Stimulated activated CD4-positive, alpha-beta T cell treated with anti-CD3 and anti-CD28 coated beads, Interleukin-15, amount 100 ng/mL, for 48 hours (primary cell): ENCODE data around the gene ULK1.

ENCODE experiments used
- DNase-seq, 2 donors: peaks; one replicate each; pipeline ENCODE4 v3.0.0-alpha.2; 2020; ENCODE audit warnings: low read depth in 2 of 2

ULK1 gene

DNA sequence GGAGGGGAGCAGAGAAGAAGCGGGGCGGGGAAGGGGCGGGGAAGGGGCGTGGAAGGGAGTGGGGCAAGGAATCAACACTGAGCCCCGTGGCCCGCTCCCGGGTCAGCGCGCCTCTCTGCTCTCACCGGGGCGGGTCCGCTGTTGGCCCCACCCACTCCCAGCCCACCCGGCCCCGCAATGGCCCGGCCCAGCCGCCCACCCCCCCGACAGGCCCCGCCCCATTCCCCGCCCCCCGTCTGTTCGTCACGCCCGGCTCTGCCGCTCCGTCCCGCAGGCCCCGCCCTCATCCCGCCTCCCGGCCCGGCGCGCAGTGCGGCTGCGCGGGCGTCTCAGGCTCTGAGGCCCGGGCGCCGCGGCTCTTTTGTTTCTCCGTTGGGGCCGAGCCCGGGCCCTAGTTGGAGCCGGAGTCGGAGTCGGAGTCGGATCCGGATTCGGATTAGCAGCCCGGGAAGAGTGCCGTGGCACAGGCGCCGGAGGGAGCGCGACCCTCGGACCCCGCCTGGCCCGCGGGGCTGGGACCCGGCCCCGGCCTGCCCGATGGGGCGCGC is at the start of gene ULK1:
Gene ULK1, plus strand, starts transcription at position 310 of the 548 bp plus-strand sequence. CDS start 380 bp downstream, outside the sequence.
- peak; percentile 73 to 92 for DNase-seq

DNA sequence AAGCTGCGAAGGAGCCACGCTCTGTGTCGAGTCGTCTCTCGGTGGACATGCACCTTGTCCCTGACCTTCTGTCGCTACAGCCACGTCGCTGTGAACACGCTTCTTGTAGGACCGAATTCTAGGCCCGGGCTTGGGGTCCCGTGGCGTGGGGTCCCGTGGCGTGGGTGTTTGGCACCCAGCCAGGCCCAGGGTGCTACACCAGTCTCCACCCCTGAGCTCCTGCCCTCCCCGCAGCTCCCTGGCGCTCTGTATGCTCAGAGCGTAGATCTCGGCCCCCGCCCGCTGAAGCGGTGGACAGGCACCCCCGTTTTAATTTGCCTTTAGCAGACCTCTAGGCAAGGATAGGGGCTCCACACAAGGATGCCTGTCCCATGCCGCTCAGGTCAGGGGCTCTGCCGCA is 49.8 kb upstream of the ULK1 start:
- no peak for DNase-seq

DNA sequence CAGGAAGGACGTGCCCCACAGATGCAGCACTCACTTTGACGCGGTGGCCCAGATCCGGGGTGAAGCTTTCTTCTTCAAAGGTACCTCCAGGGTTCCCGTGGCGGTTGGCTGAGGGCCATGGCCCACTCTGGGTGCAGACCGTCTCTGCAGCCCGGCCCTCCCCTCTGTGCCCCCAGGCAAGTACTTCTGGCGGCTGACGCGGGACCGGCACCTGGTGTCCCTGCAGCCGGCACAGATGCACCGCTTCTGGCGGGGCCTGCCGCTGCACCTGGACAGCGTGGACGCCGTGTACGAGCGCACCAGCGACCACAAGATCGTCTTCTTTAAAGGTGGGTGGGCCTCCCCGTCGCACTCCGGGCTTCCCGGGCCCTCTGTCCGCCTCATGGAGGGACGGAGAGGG is 49.3 kb upstream of the ULK1 start:
- no peak for DNase-seq

DNA sequence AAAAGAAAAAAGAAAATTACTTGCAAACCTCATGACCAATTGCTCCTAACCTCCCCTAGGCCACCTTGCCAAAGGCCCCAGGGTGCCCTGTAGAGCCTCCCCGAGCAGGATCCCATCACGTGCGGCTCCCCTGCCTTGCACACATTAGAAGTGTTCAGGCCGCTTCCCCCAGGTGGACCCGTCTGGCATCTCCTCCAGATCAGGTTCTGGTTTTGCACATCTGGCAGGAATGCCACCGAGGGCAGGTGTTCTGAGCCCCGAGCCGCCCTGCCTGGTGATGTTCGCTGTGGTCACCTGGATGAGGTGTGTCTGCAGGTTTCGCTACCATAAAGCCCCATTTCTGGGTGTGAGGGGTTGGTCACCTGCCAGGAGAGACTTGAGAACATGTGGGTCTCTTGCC is 47.0 kb upstream of the ULK1 start:
- DNase-seq, result no peak

DNA sequence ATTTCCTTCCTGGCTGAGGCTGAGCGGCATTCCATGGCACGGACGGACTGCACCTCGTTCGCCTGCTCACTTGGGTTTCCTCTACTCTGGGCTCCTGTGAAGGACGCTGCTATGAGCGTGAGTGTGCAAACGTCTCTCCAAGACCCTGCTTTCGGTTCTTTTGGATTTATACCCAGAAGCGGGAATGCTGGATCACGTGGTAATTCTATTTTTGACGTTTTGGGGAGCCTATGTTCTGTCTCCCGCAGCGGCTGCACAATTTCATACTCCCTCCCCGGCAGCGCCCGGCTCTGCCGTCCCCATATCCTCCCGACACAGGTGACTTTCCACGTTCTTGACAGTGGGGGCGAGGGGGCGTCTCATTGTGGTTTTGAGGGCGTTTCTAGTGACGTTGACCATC is 45.7 kb upstream of the ULK1 start:
- no peak for DNase-seq

DNA sequence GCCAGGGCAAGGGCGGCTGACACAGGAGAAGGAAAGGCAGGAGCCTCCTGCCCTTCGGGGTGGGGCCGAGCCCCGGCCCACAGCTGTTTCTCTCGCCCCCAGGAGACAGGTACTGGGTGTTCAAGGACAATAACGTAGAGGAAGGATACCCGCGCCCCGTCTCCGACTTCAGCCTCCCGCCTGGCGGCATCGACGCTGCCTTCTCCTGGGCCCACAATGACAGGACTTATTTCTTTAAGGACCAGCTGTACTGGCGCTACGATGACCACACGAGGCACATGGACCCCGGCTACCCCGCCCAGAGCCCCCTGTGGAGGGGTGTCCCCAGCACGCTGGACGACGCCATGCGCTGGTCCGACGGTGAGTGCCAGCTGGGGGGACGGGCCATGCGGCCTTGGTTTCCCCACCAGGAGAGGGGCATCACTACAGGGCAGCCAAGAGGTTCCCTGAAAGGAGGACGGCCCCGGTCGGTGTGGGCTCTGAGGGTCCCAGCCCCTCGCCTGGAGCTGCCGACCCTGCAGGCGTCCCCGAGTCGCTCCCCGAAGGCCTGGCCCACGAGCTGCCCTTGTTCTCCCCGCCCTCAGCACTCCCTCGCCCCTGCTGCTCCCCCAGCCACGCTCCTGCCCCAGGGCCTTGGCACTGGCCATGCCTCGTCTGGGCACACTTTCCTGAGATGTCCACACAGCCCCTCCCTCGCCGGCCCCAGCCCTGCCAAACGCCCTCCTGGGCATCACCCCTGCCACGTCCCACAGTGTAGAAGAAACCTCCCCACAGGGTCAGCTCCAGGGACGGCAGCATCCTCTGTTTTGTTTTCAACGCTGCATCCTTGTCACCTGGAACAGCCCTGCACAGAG is 44.5 kb upstream of the ULK1 start:
- DNase-seq, result no peak

DNA sequence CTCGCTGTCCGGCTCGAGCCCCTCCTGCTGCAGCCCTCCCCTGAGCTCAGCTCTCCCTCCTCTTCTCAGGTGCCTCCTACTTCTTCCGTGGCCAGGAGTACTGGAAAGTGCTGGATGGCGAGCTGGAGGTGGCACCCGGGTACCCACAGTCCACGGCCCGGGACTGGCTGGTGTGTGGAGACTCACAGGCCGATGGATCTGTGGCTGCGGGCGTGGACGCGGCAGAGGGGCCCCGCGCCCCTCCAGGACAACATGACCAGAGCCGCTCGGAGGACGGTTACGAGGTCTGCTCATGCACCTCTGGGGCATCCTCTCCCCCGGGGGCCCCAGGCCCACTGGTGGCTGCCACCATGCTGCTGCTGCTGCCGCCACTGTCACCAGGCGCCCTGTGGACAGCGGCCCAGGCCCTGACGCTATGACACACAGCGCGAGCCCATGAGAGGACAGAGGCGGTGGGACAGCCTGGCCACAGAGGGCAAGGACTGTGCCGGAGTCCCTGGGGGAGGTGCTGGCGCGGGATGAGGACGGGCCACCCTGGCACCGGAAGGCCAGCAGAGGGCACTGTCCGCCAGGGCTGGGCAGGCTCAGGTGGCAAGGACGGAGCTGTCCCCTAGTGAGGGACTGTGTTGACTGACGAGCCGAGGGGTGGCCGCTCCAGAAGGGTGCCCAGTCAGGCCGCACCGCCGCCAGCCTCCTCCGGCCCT is 43.4 kb upstream of the ULK1 start:
- no peak for DNase-seq

DNA sequence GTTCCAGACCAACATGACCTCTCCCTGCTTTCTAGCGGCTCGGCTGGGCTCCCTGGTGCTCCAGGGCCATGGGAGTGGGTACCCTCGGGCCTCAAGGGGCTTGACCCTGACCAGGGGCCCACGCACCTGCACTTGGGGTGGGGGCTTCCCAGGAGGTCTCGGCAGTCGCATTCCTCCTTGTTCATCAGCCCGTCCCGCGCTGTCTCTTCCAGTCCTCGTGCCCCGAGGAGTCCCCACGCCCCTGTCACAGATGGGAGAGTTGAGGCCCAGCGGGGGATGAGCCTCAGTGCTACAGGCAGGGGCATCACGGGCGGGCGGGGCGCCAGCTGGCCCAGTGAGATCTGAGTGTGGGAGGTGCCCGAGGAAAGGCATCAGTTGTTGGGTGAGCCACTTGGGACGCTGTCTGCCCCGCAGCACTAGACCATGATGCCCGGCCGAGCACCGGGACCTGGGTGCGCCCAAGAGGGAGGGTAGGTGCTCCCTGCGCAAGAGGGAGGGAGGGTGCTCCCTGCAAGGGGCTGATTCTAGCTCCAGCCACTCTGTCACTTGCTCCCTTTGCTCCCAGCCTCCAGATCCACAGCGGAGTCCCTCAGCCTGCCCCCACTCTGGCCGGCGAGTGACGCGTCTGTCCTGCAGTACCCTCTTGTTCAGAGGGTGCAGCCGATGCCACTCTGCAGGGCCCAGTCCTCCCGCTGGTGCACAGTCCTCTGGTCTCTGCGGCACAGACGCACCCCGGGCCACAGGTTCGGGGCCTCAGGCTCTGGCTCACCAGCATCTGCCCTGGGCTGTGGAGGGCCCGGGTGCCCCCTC is 42.5 kb upstream of the ULK1 start:
- no peak for DNase-seq

DNA sequence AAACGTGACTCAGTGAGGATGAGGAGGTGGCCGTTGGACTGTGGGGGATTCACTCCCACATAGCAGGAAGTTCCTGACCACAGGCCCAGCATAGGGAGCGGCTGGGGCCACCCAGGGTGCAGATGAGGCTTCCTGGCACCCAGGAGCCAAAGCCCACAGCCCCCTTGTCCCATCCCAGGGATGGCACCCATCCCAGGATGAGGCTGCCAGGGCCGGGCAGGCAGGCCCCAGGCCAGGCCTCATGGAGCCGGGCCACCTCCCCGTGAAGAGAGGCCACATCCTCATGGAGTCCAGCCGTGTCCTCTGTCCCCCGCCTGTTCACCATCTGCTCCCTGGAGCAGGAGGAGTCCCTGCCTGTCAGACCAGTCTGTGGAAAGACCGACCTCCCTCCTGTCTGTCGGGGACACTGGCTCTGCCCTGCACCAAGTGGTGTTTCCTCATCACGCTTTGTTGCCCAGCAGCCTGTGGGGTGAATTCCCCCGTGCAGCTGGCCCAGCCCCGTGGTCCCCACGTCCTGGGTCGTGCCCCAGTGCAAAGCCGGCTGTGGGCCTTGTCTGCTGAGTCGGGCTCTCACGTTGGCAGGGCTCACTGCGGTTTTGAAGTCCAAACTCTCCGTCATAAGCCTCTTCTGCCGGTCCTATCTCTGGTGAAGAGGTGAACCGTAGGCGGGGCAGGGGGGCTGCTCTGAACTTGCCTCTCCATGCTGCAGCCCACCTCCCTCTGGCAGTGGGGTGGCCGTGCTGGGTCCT is 41.7 kb upstream of the ULK1 start:
- no peak for DNase-seq

DNA sequence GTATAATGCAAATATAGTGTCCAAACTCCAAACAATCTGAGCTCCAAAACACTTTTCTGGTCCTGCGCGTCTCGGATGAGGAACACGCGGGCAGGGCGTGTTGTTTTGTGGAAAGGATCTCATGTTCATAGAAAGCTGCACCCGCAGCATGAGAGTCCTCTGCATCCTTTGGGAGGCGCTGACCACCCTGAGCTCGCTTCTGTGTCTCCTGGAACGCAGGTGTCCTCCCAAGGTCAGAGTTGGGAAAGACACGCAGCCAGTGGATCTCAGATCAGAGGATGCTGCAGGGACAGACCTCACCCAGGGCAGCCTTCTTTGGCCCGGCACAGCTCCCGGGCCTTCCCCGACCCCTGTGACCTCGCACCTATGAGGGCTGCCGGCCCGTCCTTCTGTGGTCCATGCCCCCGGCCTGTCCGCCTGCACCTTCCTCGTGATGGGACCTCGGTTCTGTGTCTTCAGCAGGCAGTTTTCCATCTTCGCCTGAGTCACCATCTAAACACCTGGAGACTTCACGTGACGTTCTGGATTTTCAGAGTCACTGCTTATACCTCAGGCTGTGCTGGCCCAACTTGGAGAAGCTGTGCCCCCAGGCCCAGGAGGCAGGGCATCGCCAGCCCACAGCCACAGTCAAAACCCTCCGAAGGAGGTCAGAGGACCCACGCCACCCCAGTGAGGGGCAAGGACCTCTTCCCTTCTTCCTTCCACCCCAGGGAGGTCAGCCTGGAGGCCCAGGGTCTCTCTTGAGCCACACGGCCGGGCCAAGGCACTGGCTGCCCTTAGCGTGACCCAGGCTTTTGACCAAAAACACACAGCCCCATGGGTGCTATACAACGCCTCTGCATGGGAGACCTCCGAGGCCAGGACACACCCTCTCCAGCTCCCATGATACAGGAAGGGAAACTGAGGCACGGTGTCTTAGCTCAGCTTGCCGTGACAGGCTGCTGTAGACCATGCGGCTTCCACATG is 40.3 kb upstream of the ULK1 start:
- DNase-seq, result no peak

DNA sequence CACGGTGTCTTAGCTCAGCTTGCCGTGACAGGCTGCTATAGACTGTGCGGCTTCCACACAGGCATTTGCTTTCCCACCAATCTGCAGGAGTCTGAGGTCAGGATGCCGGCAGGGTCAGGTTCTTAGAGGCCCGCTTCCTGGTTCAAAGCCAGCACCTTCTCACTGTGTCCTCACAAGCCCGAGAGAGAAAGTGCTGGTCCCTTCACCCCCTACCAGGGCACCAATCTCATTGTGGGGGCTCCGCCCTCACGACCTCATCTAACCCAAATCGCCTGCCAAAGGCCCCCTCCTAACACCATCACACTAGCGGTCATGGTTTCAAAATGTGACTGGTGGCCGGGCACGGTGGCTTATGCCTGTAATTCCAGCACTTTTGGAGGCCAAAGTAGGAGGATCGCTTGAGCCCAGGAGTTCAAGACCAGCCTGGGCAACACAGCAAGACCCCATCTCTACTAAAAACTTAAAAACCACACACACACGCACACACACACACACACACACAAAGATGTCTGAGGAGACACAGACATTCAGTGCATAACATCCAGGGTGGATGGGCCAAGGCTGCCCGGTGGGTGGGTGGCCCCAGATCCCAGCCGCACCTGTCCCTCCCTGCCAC is 39.5 kb upstream of the ULK1 start:
- DNase-seq, result no peak

DNA sequence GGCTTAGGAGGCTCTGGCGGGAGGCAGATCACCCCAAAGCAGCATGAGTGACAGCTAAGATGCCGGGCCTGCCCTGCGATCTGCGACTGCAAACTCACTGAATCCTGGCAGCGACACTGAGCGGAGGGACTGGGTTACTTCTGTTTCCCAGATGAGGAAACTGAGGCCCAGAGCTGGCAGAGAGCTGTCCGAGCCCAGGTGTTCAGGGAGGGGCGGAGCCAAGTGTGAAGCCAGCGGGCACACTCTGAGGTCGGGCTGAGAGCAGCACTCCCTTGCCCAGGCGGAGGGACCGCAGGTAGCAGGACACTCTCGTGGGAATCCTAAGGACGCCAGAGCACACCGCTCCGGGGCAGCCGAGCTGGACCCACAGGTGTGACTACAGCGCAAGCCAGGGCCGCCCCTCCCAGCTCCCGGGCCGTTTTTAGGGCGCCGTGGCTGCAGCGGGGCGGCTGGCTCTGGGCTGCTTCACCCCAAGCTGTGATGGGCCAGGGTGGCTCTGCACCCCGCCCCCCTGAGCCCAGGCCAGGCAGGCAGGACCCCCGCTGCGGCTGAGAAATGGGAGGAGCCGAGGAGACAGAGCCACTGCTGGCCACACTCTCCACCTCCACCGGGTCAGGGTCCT is 38.8 kb upstream of the ULK1 start:
- DNase-seq, result no peak

DNA sequence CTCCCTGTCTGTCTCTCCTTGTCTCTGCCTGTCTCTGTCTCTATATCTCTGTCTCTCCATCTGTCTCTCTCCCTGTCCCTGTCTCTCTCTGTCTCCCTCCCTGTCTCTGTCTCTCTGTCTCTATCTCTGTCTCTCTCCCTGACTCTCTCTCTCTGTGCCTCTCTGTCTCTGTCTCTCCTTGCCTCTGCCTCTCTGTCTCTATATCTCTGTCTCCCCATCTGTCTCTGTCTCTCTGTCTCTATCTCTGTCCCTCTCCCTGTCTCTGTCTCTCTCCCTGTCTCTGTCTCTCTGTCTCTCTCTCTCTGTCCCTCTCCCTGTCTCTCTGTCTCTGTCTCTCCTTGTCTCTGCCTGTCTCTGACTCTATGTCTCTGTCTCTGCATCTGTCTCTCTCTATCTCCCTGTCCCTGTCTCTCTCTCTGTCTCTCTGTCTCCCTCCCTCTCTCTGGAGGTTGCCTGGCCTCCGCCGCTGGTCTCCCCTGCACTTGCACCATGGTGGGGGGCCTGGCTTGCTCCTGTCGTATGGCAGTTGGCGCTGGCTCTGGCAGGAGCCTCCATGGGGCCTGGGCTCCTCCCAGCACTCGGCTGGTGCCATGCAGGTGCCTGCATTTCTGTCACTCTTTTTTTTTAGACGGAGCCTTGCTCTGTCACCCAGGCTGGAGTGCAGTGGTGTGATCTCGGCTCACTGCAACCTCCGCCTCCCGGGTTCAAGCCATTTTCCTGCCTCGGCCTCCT is 37.9 kb upstream of the ULK1 start:
- DNase-seq, result no peak

DNA sequence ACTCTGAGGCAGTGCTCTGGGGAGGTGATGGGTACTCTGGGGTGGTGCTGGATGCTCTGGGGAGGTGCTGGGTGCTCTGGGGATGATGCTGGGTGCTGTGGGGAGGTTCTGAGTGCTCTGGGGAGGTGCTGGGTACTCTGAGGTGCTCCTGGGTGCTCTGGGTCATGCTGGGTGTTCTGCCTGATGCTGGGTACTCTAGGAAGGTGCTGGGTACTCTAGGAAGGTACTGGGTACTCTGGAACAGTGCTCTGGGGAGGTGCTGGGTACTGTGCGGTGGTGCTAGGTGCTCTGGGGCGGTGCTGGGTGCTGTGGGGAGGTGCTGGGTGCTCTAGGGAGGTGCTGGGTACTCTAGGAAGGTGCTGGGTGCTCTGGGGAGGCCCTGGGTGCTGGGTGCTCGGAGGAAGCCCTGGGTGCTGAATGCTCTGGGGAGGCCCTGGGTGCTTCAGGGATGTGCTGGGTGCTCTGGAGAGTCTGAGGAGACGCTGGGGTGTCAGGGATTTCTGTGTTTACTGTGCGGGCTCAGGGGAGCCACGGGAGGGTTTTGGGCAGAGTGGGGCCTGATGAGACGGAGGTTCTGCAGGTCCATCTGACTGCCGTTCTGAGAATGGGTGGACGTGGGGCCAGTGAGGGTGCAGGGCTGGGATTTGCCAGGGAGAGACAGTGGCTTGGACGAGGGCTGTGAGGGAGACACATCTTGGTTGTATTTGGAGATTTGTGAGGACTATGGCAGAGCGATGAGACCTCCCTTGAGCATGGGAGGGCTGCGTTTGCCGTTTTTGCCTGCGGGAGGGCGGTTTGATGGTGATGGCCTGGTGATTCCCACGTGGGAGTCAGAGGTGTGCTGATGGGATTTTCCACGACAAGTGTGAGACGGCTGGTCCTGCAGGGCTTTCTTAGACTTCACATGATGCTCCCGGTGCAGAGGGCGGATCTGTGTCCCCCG is 36.2 kb upstream of the ULK1 start:
- DNase-seq, result no peak

DNA sequence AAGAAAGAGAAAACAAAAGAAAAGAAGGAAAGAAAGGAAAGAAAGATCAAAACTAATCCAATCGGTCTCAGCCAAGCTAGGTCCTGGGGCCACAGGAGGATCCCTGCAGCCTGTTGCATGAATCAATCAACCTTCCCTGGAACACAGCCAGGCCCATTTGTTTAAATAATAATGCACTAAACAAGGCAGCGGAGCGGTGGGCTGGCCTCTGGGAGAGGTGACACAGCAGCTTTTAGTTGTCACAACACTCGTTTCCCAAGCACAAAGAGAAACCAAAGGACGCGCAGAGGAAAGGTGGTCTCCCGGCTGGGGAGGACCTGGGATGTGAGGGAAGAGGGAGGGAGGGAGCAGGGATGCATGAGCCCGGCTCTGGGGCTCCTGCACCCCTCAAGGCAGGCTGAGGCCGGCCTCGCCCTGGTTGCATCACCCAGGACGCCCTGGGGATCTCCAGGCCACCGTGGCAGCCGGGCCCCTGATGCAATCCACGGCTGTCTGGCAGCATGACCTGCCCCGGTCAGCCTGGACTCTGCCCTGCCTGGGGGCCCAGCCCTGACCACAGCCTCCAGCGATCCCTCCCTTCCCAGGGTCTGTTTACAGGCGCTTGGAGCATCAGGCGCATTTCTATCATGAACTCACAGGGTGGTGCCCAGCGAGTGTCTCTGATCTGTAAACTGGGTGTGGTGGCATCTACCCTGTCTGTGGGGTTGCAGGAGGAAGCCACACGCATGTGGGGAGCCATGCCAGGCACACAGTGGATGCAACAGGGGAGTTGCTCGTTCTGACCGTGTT is 33.8 kb upstream of the ULK1 start:
- no peak for DNase-seq

DNA sequence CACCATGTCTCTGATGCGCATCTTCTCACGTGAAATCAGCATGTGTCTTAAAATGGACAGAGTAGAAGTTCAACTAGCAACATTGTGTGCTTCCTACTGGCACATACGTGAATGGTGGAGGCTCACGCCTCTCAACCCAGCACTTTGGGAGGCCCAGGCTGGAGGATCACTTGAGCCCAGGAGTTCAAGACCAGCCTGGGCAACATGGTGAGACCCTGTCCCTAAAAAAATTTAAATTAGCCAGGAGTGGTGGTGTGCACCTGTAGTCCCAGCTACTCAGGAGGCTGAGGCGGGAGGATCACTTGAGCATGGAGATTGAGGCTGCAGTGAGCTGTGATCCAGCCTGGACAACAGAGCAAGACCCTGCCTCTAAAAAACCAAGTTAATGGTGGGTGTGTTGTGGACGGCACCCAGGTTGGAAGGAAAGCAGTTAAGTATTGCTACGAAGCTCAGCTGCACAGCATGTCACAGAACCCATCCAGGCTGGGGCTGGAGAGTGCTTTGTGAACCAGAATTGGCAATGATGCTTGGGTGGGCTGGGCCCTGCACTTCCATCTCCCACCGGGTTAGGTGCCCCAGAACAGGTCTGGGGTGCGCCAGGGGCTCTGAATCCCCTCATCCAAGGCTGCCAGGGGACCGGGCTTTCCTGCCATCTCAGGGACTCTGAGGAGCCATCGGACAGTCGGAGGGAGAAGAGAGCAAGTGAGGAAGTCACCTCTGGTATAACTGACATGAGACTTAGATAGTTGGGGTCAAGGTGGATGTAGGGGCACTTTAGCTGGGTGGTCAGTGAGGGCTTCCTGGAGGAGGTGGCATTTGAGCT is 33.0 kb upstream of the ULK1 start:
- no peak for DNase-seq
